ENCODE results near the gene KRT14. TPM values are rescaled to one million over a fixed set of nuclear protein-coding genes. Genes with fewer than 3 reads are reported as not detected.
A peak's percentile ranks its signal among the peaks of the same experiment; 100 is the strongest.

KRT14 gene
- total and polyA plus RNA-seq, 2 of the 4 experiments (the other 2 are of a cell fraction): not detected

- H3K4me1 ChIP-seq (ENCODE audit: control insufficient read depth, insufficient read depth, low read length): peaks cover 21% of the 10 kb centered on the region
- no peak overlapping the region for H3K4me2 ChIP-seq (ENCODE audit: low read depth, low read length)
- ATAC-seq (ENCODE audit: low read depth) (no peak), DNase-seq (no peak)
- ChIA-PET CTCF (interaction anchor here (1.0 kb wide), 1 partner anchor 689 kb away, joined by 5 read pairs; no protein-coding TSS in a partner anchor), POLR2A (ENCODE audit: unreplicated experiment) (no interaction called here)
- no peak overlapping the region for H3K56ac ChIP-seq (ENCODE audit: extremely low read depth, insufficient read depth, low read length)
- no peak overlapping the region for H3K9ac ChIP-seq (ENCODE audit: low read depth, low read length)
- H3K79me1 ChIP-seq (ENCODE audit: low read depth in 1 of 2, low read length in 2 of 2): no peaks in the 10 kb centered on the region
- in situ Hi-C loops (cut with MboI; ENCODE audit: low sequenced_read_pairs) (loop anchor here (5.0 kb wide), 1 partner anchor 638 kb away; no protein-coding TSS in a partner anchor), intact Hi-C loops (cut with micrococcal nuclease) (loop anchor here (5.0 kb wide), 1 partner anchor 898 kb away; the partner anchor contains the start of gene SMARCE1), dilution Hi-C loops (cut with HindIII; ENCODE audit: low sequenced_read_pairs, unreplicated experiment) (no loop called here)
- no peak overlapping the region for H3K14ac ChIP-seq (replicated peaks; ENCODE audit: low read depth, low read length)
- no peak overlapping the region for H4K5ac ChIP-seq (ENCODE audit: low read depth, low read length)
- TF ChIP-seq RFX5 (IDR thresholded peaks at IDR 0.05; ENCODE audit: low read depth, low read length) (no peak), CEBPB (IDR thresholded peaks at IDR 0.05; ENCODE audit: low read depth, low read length) (no peak), MAFK (IDR thresholded peaks at IDR 0.05; ENCODE audit: low read depth, low read length) (no peak), SMC3 (IDR thresholded peaks at IDR 0.05; ENCODE audit: low read depth, low read length) (no peak), ELK1 (IDR thresholded peaks at IDR 0.05; ENCODE audit: borderline replicate concordance, low read depth, low read length) (no peak), NFE2L2 (IDR thresholded peaks at IDR 0.05; ENCODE audit: low read depth, low read length) (no peak), BHLHE40 (IDR thresholded peaks at IDR 0.05; ENCODE audit: low read depth, low read length) (no peak), RAD21 (IDR thresholded peaks at IDR 0.05; ENCODE audit: low read length) (no peak), POLR2A (IDR thresholded peaks at IDR 0.05; ENCODE audit: low read depth, low read length) (no peak), MAZ (IDR thresholded peaks at IDR 0.05; ENCODE audit: borderline replicate concordance, low read depth, low read length) (no peak), CTCF (conservative IDR thresholded peaks at IDR 0.05; ENCODE audit: low read depth, low read length) (no peak), RCOR1 (IDR thresholded peaks at IDR 0.05; ENCODE audit: insufficient replicate concordance, low read length) (no peak), CHD1 (IDR thresholded peaks at IDR 0.05; ENCODE audit: low read depth, low read length) (no peak), FOS (IDR thresholded peaks at IDR 0.05; ENCODE audit: low read depth, low read length) (no peak), USF2 (IDR thresholded peaks at IDR 0.05; ENCODE audit: low read depth, low read length) (no peak), MXI1 (IDR thresholded peaks at IDR 0.05; ENCODE audit: borderline replicate concordance, low read depth, low read length) (no peak)
- peaks cover 12% of the 10 kb centered on the region for H3K9me1 ChIP-seq (ENCODE audit: insufficient read depth, low read length)
- no peak overlapping the region for H3K4ac ChIP-seq (ENCODE audit: low read depth, low read length)
- H2BK15ac ChIP-seq (ENCODE audit: low read depth, low read length): no peak overlapping the region
- H4K20me1 ChIP-seq (ENCODE audit: insufficient read depth, low read length): no peaks in the 10 kb centered on the region
- no TSS peak for BruUV-seq (replicated peaks)
- no peak overlapping the region for H3K23ac ChIP-seq (ENCODE audit: low read depth, low read length)
- no peak overlapping the region for H2AK9ac ChIP-seq (replicated peaks; ENCODE audit: low read depth, low read length, poor library complexity)
- no peak overlapping the region for H3K18ac ChIP-seq (ENCODE audit: low read depth, low read length)
- H3K27me3 ChIP-seq (ENCODE audit: control insufficient read depth, insufficient read depth, low read length): no peaks in the 10 kb centered on the region
- no peak overlapping the region for H3K27ac ChIP-seq (ENCODE audit: insufficient read depth, low read length)
- peaks cover 4% of the 10 kb centered on the region for H3K9me3 ChIP-seq (ENCODE audit: control insufficient read depth, insufficient read depth, low read length)
- H2BK5ac ChIP-seq (ENCODE audit: low read depth, low read length, poor library complexity, severe bottlenecking): no peak overlapping the region
- H4K91ac ChIP-seq (ENCODE audit: insufficient read depth, low read depth, low read length): no peak overlapping the region
- H3K4me3 ChIP-seq (ENCODE audit: insufficient read depth, low read depth, low read length): no peak overlapping the region
- no peak overlapping the region for H4K8ac ChIP-seq (ENCODE audit: low read depth in 2 of 2, low read length in 2 of 2)
- WGBS, 2 experiments (ENCODE audit: extremely low coverage in 2 of 2, insufficient read length in 1 of 2): no CpG with 5 or more reads among the region's 5 CpGs
- H2BK120ac ChIP-seq (ENCODE audit: low read depth, low read length): no peak overlapping the region
- peak overlapping the region; percentile 58 for H2AFZ ChIP-seq (replicated peaks; ENCODE audit: low read length, poor library complexity)
- H2BK20ac ChIP-seq (ENCODE audit: low read depth, low read length): 0 out of 2 replicates have a peak overlapping the region, but pooled peaks have one; percentile 11
- no peak overlapping the region for H2AK5ac ChIP-seq (ENCODE audit: low read depth, low read length)
- no peaks in the 10 kb centered on the region for H3K36me3 ChIP-seq (ENCODE audit: control insufficient read depth, insufficient read depth, low read length)
These were observed 41.8 kb downstream of the KRT14 start for GRCh38 chr17:41544935-41545334.

Data from IMR-90 (cell line).